LoVo (cell line): ENCODE measurements around the gene TM9SF3.

Source experiments
- DNase-seq: peaks from one replicate; pipeline ENCODE4 v3.0.0-alpha.2; 2016; ENCODE audit warnings: low spot score

The TM9SF3 gene

DNA sequence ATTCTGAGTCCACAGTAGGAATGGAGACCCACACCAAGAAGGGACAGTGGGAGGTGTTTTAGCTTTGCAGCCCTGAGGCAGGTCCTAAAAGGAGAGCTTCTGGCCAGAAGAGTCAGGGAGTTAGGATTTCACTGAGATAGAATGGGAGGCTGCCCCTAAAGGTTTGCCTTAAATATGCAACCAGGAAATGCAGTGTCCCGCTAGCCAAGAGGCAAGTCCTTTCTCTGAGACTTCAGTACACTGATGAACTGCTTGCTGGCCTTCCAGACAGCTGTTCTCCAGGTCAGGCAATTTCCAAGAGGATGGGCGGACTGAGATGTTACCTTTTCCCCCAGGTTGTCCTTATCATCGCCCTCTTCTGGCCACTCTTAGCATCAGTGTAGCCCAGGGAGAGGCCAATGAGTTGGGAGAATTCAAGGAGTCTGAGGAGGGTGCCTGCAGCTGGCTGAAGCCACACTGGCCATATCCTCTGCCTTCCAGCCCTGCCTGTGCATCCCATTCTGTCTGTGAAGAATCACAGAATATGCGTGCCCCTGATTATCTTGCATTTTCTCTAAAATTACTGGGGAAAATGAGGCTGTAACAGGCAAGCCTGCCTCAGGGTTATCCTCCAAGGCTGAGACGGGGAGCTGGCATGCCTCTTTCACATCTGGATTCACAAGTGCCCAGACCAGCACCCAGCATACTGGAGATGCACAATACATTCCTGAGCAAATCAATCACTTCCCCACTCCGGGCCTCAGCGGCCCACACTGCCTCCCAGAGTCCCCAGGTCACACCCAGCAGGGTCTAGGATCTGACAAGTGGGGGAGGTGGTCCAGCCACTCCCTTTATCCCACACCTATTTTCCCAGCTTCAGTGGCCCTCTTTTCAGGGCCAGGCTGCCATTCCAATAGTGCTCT is 75.5 kb downstream of the TM9SF3 start:
- DNase-seq = peak; percentile 50

- no peak for DNase-seq
These were observed 77.7 kb downstream of the TM9SF3 start for GRCh38 chr10:96509017-96509641.

DNA sequence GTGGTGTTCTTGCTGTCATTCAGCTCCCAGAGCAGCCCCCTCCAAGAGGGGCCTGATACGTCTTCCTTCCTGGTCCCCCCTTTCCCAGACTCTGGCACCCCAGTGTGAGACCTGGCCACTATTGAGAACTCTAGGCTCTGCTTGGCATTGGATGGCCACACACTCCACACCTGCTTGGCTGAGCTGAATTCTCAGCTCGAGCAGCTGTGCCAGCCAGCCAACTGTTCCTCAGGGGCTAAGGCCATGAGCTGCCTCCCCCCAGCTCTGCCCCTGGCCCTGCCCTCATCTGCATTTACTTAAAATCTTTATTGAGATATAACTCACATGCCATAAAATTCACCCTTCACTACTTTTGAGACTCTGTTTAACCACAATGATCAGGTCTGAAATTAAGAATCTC is 79.8 kb downstream of the TM9SF3 start:
- DNase-seq = no peak

GRCh38 chr10:96505150-96506136 is 81.4 kb downstream of the TM9SF3 start:
- no peak for DNase-seq

- DNase-seq = no peak
These were observed 84.1 kb downstream of the TM9SF3 start for GRCh38 chr10:96502561-96503282.

GRCh38 chr10:96501985-96502384 is 84.8 kb downstream of the TM9SF3 start:
- peak; percentile 26 for DNase-seq

- no peak for DNase-seq
These were observed 86.3 kb downstream of the TM9SF3 start for GRCh38 chr10:96500519-96500918.

DNA sequence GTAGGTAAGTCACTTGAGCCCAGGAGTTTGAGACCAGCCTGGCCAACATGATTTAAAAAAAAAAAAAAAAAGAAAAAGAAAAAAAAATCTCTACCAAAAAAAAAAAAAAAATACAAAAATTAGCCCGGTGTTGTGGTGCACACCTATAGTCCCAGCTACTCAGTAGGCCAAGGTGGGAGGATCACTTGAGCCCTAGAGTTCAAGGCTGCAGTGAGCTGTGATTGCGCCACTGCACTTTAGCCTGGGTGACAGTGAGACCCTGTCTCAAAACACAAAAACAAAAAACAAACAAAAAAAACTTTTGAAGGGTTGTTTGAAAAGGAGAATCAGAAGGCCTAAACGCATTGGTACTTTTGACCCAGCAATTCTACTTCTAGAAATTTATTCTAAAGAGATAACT is 86.8 kb downstream of the TM9SF3 start:
- DNase-seq = no peak

- no peak for DNase-seq
These were observed 89.4 kb downstream of the TM9SF3 start for GRCh38 chr10:96497391-96497790.

DNA sequence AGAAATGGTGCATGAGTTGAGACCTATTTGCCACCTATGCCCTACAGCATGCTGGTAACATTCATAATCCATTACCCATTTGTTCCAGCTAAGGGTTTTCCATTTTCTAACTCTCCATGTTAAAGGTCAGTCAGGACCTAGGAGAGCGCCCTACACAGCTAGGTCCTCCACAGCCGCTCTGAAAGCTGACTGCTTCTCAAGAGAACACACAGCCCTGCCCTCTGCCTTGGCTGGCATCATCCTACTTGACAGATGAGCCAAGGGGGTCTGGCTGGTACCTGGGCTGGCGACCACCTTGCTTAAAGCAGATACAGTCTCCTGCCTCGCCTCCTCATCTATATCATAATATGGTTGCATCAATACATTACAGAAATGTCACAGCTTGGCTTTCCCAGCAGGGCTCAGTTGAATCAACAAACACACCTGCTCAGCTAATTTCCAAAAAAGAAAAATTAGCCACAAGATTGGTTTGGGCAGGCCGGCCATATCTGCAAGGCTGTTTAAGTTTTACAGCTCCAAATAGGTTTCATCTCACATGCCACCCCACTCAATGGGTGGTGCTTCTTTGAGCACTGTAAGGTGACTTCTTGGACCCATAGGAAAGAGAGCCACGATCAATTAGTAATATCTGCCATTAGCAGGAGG is 90.4 kb downstream of the TM9SF3 start:
- DNase-seq = peak; percentile 25

GRCh38 chr10:96495544-96495943 is 91.3 kb downstream of the TM9SF3 start:
- no peak for DNase-seq

DNA sequence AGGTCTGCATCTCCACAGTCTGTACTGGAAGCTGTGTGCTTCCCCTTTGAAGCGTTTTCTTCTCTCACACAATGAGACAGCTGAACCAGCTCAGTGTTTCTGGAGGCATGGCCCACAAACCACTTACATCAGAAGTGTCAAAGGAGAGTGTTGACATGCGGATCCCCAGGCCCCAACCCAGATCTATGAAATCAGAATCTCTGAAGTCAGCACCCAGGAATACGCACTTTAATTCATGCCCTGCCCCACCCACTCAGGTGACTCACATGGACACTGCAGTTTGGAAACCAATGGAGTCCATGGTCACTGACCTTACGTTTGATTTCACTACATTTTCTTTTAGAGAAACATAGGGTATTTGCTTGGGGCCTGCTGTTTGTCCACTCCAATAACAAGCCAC is 92.1 kb downstream of the TM9SF3 start:
- no peak for DNase-seq

- no peak for DNase-seq
These were observed 92.8 kb downstream of the TM9SF3 start for GRCh38 chr10:96493871-96494525.

DNA sequence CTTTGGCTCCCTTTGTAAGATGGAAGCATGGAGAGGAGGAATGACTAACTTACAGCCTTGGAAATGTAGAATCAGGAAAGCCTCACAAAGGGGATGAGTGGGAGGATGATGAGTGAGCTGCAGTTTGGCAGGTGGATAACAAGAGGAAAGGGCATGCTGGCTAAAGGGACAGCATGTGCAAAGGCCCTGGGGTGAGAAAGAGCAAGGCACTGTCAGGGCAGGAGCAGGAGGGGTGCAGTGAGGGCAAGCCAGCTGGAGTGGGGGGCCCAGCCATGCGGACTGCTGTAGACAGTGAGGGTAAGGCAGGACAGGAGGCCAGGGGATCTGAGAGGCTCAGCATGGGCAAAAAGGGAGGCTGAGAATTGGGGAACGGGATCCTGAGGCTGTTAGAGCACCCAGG is 93.6 kb downstream of the TM9SF3 start:
- no peak for DNase-seq

DNA sequence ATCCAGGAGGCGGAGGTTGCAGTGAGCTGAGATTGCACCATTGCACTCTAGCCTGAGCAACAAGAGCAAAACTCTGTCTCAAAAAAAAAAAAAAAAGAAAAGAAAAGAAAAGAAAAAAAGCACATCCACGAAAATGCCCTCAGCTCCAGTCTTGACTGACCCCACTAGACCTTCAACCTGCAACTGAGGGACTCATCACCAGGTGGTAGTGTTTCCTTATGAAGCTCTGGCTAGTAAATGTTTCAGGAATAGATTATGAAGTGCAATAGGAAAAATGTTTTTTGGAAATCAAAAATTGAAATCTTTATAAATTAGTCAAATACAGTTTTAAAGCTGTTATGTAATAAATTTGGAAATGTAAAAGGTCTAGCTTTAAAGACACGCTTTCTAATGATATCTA is 95.5 kb downstream of the TM9SF3 start:
- no peak for DNase-seq

DNA sequence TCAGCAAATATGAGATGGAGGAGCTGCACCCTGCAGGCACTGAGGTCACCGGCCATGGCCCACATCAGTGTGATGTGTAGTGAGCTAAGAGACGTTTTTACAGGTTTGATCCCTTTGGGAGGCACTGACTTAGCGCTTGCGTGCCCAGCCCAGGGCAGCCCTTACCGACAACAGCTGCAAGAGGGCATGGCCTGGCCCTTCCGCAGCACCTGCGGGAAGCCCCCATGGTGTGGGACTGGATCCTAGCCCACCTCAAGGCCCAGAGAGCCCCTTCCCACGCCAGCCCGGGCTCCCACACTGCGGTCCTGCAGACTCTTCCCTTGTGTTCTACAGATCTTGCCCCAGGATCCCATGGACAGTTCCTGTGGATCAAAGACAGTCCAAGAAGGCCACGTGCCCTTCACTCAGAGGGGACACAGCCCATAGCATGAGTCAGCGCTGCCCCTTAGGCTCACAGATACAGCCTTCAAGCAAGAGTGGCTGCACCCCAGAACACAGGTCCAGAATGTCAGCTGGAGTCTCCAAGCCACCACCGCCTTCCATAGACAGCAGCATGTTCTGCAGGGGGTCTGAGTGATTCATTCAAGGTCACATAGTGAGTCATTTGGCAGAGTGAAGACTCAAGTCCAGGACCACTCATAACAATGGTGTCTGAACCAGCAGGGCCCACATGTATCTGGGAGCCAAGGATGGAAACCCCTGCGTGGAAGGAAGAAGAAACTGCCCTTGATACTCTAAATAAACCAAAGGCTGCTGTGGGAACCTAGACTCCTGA is 98.5 kb downstream of the TM9SF3 start:
- no peak for DNase-seq

DNA sequence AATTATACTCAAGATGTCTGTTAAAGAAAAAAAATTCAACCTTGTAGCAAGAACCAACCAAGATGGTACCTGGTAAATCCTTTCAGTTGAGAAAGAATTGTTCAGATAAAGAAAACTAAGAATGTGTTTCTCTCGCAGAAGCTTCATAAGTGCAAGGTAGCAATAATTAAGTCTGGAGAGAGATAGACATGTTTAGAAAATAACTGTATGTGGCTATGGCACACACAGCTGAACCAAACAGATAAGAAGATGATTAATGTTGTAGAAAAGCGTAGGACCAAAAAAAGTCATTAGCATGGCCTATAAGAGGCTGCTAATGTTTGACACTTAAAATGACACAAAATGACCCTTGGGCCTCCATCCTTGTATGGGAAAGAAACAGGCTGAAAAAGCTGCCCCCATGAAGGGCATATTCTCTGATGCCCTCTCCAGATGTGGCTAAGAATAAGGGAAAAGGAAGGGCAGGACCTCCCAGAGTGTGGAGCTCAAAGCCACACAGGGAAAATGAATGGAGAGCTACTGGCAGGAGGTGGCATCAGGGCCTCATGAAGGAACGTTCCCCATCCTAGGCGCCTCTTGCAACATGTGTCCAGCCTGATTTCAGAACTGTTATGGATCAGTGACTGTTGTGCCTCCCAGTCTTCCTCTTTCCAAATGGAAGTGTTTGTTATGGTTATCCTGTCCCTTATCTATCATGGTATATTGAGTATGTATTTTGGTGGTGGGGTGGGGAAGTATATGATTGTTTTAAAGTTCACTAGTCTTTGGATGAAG is 103.8 kb downstream of the TM9SF3 start:
- DNase-seq = no peak

- DNase-seq = no peak
These were observed 108.5 kb downstream of the TM9SF3 start for GRCh38 chr10:96478355-96478754.

- DNase-seq = no peak
These were observed 112.9 kb downstream of the TM9SF3 start for GRCh38 chr10:96473866-96474265.
